Amygdala (tissue), 56 donors: ENCODE results near the gene SMOC2.

Source experiments
- DNase-seq, 56 donors: peaks; one replicate each; lab custom pipeline; 2025; lab: John Stamatoyannopoulos, UW

SMOC2 gene

GRCh38 chr6:168715643-168716481, 274.9 kb downstream of the SMOC2 start:
- DNase-seq = no peak

GRCh38 chr6:168716581-168716980, 275.6 kb downstream of the SMOC2 start:
- no peak for DNase-seq

DNA sequence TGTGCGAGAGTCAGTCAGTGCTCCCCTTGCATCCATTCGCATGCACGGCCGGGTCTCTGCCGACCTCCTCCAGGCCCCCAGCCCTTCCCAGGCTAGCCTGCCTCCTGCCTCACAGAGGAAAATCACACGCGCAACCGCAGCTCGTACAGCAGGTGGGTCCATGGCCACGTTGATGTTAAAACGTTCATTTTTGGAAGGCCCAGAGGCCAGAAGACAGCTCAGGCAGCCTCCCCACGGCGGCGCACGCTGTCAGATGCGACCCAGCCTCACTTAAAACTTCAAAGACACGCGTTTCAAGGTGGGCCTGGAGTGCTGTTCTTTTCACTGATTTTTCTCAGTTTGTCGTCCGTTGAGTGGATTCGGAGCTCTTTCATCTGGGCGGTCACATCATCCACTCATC, 276.5 kb downstream of the SMOC2 start:
- no peak for DNase-seq
